ENCODE measurements around the gene HPCAL4.

The HPCAL4 gene

DNA sequence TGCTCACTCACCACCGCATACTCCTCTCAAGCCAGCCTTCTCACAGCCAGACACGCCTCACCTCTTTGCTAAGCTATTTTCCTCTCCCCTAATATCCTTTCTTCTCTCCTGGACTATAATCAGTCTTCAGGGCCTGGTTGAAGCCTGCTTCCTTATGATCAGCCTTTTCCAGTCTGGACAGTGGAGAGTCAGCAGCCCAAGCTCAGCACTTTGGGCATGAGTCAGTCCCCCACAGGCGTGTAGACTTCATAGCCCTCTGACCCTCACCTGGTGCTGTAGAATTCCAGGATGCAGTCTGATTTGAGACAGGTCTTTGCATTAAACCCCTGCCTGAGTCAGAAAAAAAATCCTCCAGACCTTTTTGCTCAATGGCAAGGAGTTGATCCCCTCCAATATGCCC lies 2.5 kb downstream of the HPCAL4 start:
- no peak for TF ChIP-seq CTCF (conservative IDR thresholded peaks at IDR 0.05; ENCODE audit: control insufficient read depth, insufficient read depth, low read depth, low read length)

DNA sequence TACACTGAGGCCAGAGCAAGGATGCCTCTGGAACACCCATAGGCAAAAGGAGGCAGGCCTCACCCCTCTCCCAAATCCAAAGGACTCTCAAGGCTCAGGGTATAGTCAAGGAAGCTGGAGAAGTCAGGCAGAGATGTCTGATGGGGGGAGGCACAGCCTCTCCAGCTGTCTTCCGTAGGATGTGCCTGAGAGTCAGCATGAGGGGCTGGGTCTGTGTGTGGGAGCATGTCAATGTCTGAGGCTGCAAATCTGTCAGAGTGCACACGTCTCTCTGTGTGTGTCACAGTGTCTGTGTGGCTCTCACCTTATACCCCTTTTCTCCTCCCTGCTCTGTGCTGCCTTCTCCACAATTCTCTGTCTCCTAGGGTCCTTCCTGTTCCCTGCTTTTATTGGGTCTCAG lies 4.0 kb downstream of the HPCAL4 start:
- TF ChIP-seq CTCF (conservative IDR thresholded peaks at IDR 0.05; ENCODE audit: control insufficient read depth, insufficient read depth, low read depth, low read length) = no peak
- no peak overlapping the region for H3K4me3 ChIP-seq (ENCODE audit: control insufficient read depth, low read depth, low read length)
- no peak for DNase-seq (ENCODE audit: low read depth)

More for the DNA sequence above, 2.5 kb downstream of the HPCAL4 start:
- no peak overlapping the region for H3K4me3 ChIP-seq (ENCODE audit: control insufficient read depth, low read depth, low read length)
- no peak for DNase-seq (ENCODE audit: low read depth)

- TF ChIP-seq CTCF (conservative IDR thresholded peaks at IDR 0.05; ENCODE audit: control insufficient read depth, insufficient read depth, low read depth, low read length) = no peak
- no peak for DNase-seq (ENCODE audit: low read depth)
- no peak overlapping the region for H3K4me3 ChIP-seq (ENCODE audit: control insufficient read depth, low read depth, low read length)
Measured at GRCh38 chr1:39685071-39685470, 6.2 kb downstream of the HPCAL4 start.

DNA sequence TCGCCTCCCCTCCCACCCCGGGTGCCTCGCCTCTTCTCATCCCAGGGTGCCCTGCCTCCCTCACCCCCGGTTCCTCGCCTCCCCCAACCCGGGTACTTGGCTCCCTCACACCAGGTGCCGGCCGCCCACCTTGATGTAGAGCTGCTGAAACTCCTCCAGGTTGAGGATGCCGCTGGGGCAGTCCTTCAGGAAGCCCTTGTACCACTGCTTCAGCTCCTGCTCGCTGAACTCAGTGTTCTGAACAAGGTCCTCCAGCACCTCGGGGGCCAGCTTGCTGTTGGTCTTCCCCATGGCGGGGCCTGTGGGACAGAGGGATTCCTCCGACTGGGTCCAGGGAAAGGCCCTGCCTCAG lies 6.9 kb downstream of the HPCAL4 start:
- DNase-seq (ENCODE audit: low read depth) = no peak
- H3K4me3 ChIP-seq (ENCODE audit: control insufficient read depth, low read depth, low read length) = no peak overlapping the region
- TF ChIP-seq CTCF (conservative IDR thresholded peaks at IDR 0.05; ENCODE audit: control insufficient read depth, insufficient read depth, low read depth, low read length) = no peak

DNA sequence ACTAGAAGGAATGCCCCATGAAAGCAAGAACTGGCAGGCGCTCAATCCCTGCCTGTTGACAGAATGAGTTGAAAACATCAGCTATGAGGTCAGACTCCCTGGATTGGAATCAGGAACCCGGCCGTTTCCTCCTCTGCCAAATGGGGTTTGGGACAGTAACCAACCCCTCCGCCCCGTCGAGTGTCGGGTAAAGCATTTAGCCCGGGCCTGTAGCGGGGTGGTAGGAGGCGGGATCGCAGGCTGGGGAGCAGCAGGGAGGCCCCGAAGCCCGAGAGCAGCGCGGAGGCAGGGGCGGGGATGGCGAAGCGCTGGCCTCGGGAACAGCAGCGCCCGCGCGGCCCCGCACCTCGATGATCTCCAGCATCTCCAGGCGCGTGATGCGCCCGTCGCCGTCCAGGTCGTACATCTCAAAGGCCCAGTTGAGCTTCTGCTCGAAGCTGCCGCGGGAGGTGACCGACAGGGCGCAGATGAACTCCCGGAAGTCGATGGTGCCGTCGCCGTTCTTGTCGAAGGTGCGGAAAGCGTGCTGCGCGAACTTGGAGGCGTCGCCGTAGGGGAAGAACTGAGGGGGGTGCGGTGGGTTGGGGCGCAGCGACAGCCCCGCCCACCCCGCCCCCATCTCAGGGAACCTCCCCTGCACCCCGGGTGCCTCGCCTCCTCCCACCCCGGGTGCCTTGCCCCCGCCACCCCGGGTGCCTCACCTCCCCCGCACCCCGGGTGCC lies 7.5 kb downstream of the HPCAL4 start:
- no peak for DNase-seq (ENCODE audit: low read depth)
- no peak for TF ChIP-seq CTCF (conservative IDR thresholded peaks at IDR 0.05; ENCODE audit: control insufficient read depth, insufficient read depth, low read depth, low read length)
- no peak overlapping the region for H3K4me3 ChIP-seq (ENCODE audit: control insufficient read depth, low read depth, low read length)

DNA sequence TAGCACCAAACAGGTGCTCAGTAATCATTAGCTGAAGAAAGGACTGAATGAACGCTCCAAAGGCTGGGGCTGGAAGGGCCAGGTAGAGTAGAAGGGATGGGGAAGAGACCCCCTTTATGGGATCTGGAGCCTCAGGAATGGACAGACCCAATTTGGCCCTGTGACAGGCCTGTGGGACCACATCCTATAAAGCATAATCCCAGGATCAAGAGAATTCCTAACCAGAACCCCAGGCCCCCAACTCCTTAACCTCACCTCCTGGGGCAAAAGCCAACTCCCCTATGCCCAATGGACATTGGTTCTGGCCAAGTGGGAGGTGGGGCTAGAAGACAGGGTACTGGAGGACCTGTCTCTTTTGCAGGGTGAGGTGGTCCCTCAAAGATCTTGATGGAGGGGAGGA lies 9.2 kb downstream of the HPCAL4 start:
- no peak overlapping the region for H3K4me3 ChIP-seq (ENCODE audit: control insufficient read depth, low read depth, low read length)
- no peak for DNase-seq (ENCODE audit: low read depth)
- TF ChIP-seq CTCF (conservative IDR thresholded peaks at IDR 0.05; ENCODE audit: control insufficient read depth, insufficient read depth, low read depth, low read length) = no peak

- TF ChIP-seq CTCF (conservative IDR thresholded peaks at IDR 0.05; ENCODE audit: control insufficient read depth, insufficient read depth, low read depth, low read length) = no peak
- H3K4me3 ChIP-seq (ENCODE audit: control insufficient read depth, low read depth, low read length) = no peak overlapping the region
- DNase-seq (ENCODE audit: low read depth) = no peak
Measured at GRCh38 chr1:39681294-39681693, 9.9 kb downstream of the HPCAL4 start.
